Smooth muscle cell (in vitro differentiated cells): ENCODE data around the gene PTPN1. TPM values are rescaled to one million over a fixed set of nuclear protein-coding genes. Genes with fewer than 3 reads are reported as not detected.

Experiments
- DNase-seq: peaks from one replicate; lab custom pipeline; 2025; ENCODE audit not compliant: unreplicated experiment; lab: John Stamatoyannopoulos, UW
- H2AFZ ChIP-seq: fragments of 200-600 bp; sonication (generic); 2 replicates; pipeline ENCODE4 v1.6.0; 2016; ENCODE audit warnings: antibody characterized with exemption, low read depth, mild to moderate bottlenecking
- H3F3A ChIP-seq: fragments of 200-600 bp; sonication (generic); 2 replicates; pipeline ENCODE4 v1.6.0; 2017; ENCODE audit warnings: antibody characterized with exemption, low read depth
- H3K27ac ChIP-seq: fragments of 200-600 bp; sonication (generic); 2 replicates; pipeline ENCODE4 v1.5.1; 2016; ENCODE audit warnings: low read depth, mild to moderate bottlenecking
- H3K27me3 ChIP-seq: fragments of 200-600 bp; sonication (generic); 2 replicates; pipeline ENCODE4 v1.6.1; 2016; ENCODE audit warnings: low read depth, mild to moderate bottlenecking
- H3K36me3 ChIP-seq: fragments of 200-600 bp; sonication (generic); 2 replicates; pipeline ENCODE4 v1.5.1; 2016; ENCODE audit warnings: low read depth
- H3K4me1 ChIP-seq: fragments of 200-600 bp; sonication (generic); 2 replicates; pipeline ENCODE4 v1.5.1; 2016; ENCODE audit warnings: low read depth
- H3K4me2 ChIP-seq: fragments of 200-600 bp; sonication (generic); 2 replicates; pipeline ENCODE4 v1.6.0; 2016; ENCODE audit warnings: mild to moderate bottlenecking
- H3K4me3 ChIP-seq: fragments of 200-600 bp; sonication (generic); 2 replicates; pipeline ENCODE4 v1.5.1; 2016; ENCODE audit warnings: mild to moderate bottlenecking
- H3K79me2 ChIP-seq: fragments of 200-600 bp; sonication (generic); 2 replicates; pipeline ENCODE4 v1.6.0; 2016; ENCODE audit warnings: low read depth, mild to moderate bottlenecking
- H3K9ac ChIP-seq: fragments of 200-600 bp; sonication (generic); 2 replicates; pipeline ENCODE4 v1.6.0; 2016; ENCODE audit warnings: low read depth
- H3K9me3 ChIP-seq: fragments of 200-600 bp; sonication (generic); replicated peaks from 2 replicates; pipeline ENCODE4 v1.5.1; 2016; ENCODE audit warnings: low read depth
- H4K20me1 ChIP-seq: fragments of 200-600 bp; sonication (generic); 2 replicates; pipeline ENCODE4 v1.6.0; 2016; ENCODE audit warnings: low read depth
- WGBS: methylation state at CpG from one replicate; pipeline ENCODE4 v1.1.7; 2016; ENCODE audit warnings: low lambda C conversion rate; 5-methylcytosine and 5-hydroxymethylcytosine counted together
- polyA plus RNA-seq: library from polyadenylated mRNA; unstranded; fragments of >200 nt; fragmentation: Nextera tagmentation; extraction: Ambion mirVana; gene quantifications from 2 replicates; pipeline ENCODE4 v1.2.1, GENCODE V29; 2016
- total RNA-seq: library from RNA; depleted of rRNA; stranded (reverse); fragments of >200 nt; gene quantifications from 2 replicates; pipeline ENCODE4 v1.2.3, GENCODE V29; 2014
- TF ChIP-seq, protein P1 (sequence below): fragments of 200-600 bp; sonication (generic); IDR thresholded peaks from 2 replicates; pipeline ENCODE4 v1.5.1; 2017; ENCODE audit warnings: borderline replicate concordance, mild to moderate bottlenecking, antibody characterized with exemption; ENCODE audit not compliant: insufficient read depth, poor library complexity, severe bottlenecking

The PTPN1 gene
- total and polyA plus RNA-seq, 2 experiments from 2014 or later, result 16.1 to 28.9 TPM

DNA sequence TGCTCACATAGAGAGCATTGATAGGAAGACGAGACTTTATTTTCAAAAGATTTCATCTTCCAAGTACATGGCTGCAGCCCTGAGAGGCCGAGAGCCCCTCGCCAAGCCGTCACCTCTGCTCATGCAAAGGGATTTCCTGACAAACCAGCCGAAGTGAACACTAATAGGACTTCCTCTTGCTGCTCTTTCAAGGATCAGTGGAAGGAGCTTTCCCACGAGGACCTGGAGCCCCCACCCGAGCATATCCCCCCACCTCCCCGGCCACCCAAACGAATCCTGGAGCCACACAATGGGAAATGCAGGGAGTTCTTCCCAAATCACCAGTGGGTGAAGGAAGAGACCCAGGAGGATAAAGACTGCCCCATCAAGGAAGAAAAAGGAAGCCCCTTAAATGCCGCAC lies 69.3 kb downstream of the PTPN1 start:
- Histone ChIP-seq H3K9ac (no peak overlapping the region), H3K4me2 (no peak overlapping the region), H3F3A (no peaks in the 10 kb centered on the region), H3K79me2 (no peaks in the 10 kb centered on the region), H3K4me3 (no peak overlapping the region), H3K4me1 (no peaks in the 10 kb centered on the region), H3K9me3 (no peaks in the 10 kb centered on the region), H2AFZ (no peak overlapping the region), H3K36me3 (peaks cover 4% of the 10 kb centered on the region), H3K27ac (no peak overlapping the region), H4K20me1 (peaks cover 48% of the 10 kb centered on the region), H3K27me3 (no peaks in the 10 kb centered on the region)
- no peak for DNase-seq
- TF ChIP-seq, protein P1, sequence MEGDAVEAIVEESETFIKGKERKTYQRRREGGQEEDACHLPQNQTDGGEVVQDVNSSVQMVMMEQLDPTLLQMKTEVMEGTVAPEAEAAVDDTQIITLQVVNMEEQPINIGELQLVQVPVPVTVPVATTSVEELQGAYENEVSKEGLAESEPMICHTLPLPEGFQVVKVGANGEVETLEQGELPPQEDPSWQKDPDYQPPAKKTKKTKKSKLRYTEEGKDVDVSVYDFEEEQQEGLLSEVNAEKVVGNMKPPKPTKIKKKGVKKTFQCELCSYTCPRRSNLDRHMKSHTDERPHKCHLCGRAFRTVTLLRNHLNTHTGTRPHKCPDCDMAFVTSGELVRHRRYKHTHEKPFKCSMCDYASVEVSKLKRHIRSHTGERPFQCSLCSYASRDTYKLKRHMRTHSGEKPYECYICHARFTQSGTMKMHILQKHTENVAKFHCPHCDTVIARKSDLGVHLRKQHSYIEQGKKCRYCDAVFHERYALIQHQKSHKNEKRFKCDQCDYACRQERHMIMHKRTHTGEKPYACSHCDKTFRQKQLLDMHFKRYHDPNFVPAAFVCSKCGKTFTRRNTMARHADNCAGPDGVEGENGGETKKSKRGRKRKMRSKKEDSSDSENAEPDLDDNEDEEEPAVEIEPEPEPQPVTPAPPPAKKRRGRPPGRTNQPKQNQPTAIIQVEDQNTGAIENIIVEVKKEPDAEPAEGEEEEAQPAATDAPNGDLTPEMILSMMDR, result no peak
- WGBS, result 97% methylated on average over 9 of the region's 10 CpGs

DNA sequence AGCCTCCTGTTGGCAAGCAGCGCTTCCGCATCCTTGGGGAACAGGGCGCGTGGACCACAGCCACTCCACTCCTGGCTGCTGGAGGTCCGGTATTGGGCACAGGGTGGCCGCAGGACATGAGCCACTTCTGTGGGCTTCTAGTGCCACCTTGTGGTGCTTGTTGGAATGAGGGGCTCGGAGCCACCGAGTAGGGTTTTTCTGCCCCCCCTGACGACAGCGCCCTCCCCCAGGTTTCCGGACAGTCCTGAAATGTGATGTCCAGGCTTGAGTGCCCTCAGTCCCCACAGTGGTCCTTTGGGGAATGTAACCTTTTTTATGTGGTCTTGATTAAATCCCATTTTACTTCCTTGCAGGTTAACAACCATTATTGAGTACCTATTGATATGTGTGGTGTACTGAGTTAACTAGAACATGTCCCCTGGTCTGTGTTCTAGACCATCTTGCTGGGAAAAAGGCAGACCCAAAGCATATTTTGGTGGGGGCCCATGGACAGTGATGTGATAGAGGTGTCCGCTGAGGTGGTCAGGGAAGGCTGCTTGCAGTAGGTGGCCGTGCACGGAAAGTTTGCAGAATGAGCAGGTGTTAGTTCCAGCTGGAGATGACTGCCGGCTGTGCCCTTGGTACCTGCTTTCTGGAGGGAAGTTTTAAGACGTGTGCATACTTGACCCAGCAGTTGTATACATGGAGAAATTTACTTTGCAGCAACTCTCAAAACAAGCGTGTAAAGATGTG lies 70.0 kb downstream of the PTPN1 start:
- TF ChIP-seq, protein P1, result peak; percentile 68
- no peaks in the 10 kb centered on the region for H3K27me3 ChIP-seq
- peaks cover 47% of the 10 kb centered on the region for H4K20me1 ChIP-seq
- peaks cover 4% of the 10 kb centered on the region for H3F3A ChIP-seq
- H3K79me2 ChIP-seq, result no peaks in the 10 kb centered on the region
- peaks cover 4% of the 10 kb centered on the region for H3K36me3 ChIP-seq
- no peak overlapping the region for H2AFZ ChIP-seq
- no peaks in the 10 kb centered on the region for H3K9me3 ChIP-seq
- DNase-seq, result no peak
- H3K4me2 ChIP-seq, result no peak overlapping the region
- H3K9ac ChIP-seq, result no peak overlapping the region
- WGBS, result 63% methylated on average over 17 of the region's 17 CpGs
- H3K4me3 ChIP-seq, result no peak overlapping the region
- H3K4me1 ChIP-seq, result no peaks in the 10 kb centered on the region
- no peak overlapping the region for H3K27ac ChIP-seq

DNA sequence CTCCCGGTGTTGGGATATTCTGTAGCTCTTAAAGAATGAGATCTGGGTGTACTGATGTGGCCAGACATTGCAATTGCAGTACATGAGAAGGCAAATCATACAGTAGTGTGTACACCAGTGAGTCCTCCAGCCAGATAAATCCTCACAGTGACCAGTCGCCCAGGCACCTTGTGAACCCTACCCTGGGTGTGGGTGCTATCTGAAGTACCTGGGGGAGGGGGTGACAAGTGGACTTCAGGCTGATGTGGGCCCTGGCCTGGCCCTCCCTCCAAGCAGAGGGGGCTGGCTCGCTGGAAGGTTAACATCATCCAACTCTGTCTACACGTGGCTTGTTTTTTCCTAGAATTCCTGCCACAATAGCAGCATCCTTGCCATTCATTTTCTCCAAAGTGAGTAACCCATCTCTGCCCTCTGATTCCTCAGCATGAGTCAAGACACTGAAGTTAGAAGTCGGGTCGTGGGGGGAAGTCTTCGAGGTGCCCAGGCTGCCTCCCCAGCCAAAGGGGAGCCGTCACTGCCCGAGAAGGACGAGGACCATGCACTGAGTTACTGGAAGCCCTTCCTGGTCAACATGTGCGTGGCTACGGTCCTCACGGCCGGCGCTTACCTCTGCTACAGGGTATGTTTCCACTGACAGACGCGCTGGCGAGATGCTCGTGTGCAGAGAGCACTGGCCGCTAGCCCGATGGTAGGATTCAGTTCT lies 70.8 kb downstream of the PTPN1 start:
- no peak overlapping the region for H3K4me3 ChIP-seq

More for the DNA sequence above, 70.8 kb downstream of the PTPN1 start:
- no peak overlapping the region for H3K4me2 ChIP-seq
- no peak overlapping the region for H2AFZ ChIP-seq
- H3K36me3 ChIP-seq, result peaks cover 4% of the 10 kb centered on the region
- H3F3A ChIP-seq, result peaks cover 8% of the 10 kb centered on the region
- peaks cover 39% of the 10 kb centered on the region for H4K20me1 ChIP-seq
- WGBS, result 97% methylated on average over 21 of the region's 21 CpGs
- H3K27ac ChIP-seq, result no peak overlapping the region
- H3K9ac ChIP-seq, result no peak overlapping the region
- no peaks in the 10 kb centered on the region for H3K79me2 ChIP-seq
- no peaks in the 10 kb centered on the region for H3K9me3 ChIP-seq
- no peaks in the 10 kb centered on the region for H3K27me3 ChIP-seq
- H3K4me1 ChIP-seq, result no peaks in the 10 kb centered on the region
- DNase-seq, result no peak
- TF ChIP-seq, protein P1, result no peak
